ENCODE data around the gene CYTH3. TPM values are rescaled to one million over a fixed set of nuclear protein-coding genes. Genes with fewer than 3 reads are reported as not detected.
A peak's percentile ranks its signal among the peaks of the same experiment; 100 is the strongest.

CYTH3 gene
- total and polyA plus RNA-seq, 2 of the 13 experiments (the other 11 are each of a cell fraction or from before 2014, with no cell fraction given): 3.1 to 3.8 TPM

- H3K79me2 ChIP-seq (ENCODE audit: insufficient read depth, low read length): no peaks in the 10 kb centered on the region
- WGBS (ENCODE audit: low lambda C conversion rate): 53% methylated on average over 6 of the region's 6 CpGs
- ChIA-PET POLR2A (interaction anchor here (0.5 kb wide), 1 partner anchor 577 kb away, joined by 3 read pairs; no protein-coding TSS in a partner anchor), CTCF (ENCODE audit: low intra/inter-chr PET ratio, low total read pairs) (no interaction called here)
- H3K36me3 ChIP-seq (replicated peaks in 1 of 2; ENCODE audit: control insufficient read depth in 1 of 2, insufficient read depth in 2 of 2, low read length in 2 of 2): no peaks in the 10 kb centered on the region
- peaks cover 23% of the 10 kb centered on the region for H3K4me1 ChIP-seq (ENCODE audit: insufficient read depth, low read length)
- no peak overlapping the region for H3K9ac ChIP-seq (ENCODE audit: insufficient read depth, low read depth, low read length)
- no peaks in the 10 kb centered on the region for H3K9me3 ChIP-seq (ENCODE audit: low read length)
- ATAC-seq (no peak), DNase-seq (ENCODE audit: low spot score) (no peak), FAIRE-seq (no peak)
- no peak overlapping the region for H2AFZ ChIP-seq (ENCODE audit: low read length)
- no peak overlapping the region for H3K4me3 ChIP-seq (replicated peaks in 1 of 3; ENCODE audit: insufficient read depth in 1 of 3, low read depth in 2 of 3, low read length in 3 of 3)
- in situ Hi-C loops (cut with HindIII; ENCODE audit: extremely low pct_ligation_motif_present, low pct_unique_long_range_greater_than_20kb) (no loop called here), intact Hi-C loops (cut with micrococcal nuclease; ENCODE audit: unreplicated experiment) (loop anchor here (5.0 kb wide), 1 partner anchor 44 kb away; the partner anchor contains the start of gene CYTH3)
- no peaks in the 10 kb centered on the region for H4K20me1 ChIP-seq (ENCODE audit: insufficient read depth, low read length)
- no peaks in the 10 kb centered on the region for H3K27me3 ChIP-seq (ENCODE audit: control insufficient read depth in 1 of 2, insufficient read depth in 2 of 2, low read length in 2 of 2)
- H3K27ac ChIP-seq (ENCODE audit: extremely low read length, insufficient read depth, low read length): no peak overlapping the region
- BruUV-seq (replicated peaks): no TSS peak
- TF ChIP-seq MXD1 (CRISPR knock-in tag; IDR thresholded peaks at IDR 0.05): no peak
- H3K4me2 ChIP-seq (ENCODE audit: low read depth, low read length): no peak overlapping the region
These were observed 43.8 kb upstream of the CYTH3 start for GRCh38 chr7:6316226-6316625.

GRCh38 chr7:6315746-6316145 lies 43.3 kb upstream of the CYTH3 start:
- CTCF ChIA-PET (ENCODE audit: low intra/inter-chr PET ratio, low total read pairs): no interaction called here
- Histone ChIP-seq H3K9ac (ENCODE audit: insufficient read depth, low read depth, low read length) (no peak overlapping the region), H3K4me1 (ENCODE audit: insufficient read depth, low read length) (peaks cover 23% of the 10 kb centered on the region), H3K9me3 (ENCODE audit: low read length) (no peaks in the 10 kb centered on the region), H3K27me3 (ENCODE audit: control insufficient read depth in 1 of 2, insufficient read depth in 2 of 2, low read length in 2 of 2) (no peaks in the 10 kb centered on the region), H3K27ac (ENCODE audit: extremely low read length, insufficient read depth, low read length) (no peak overlapping the region), H4K20me1 (ENCODE audit: insufficient read depth, low read length) (no peaks in the 10 kb centered on the region), H3K4me2 (ENCODE audit: low read depth, low read length) (no peak overlapping the region), H3K36me3 (replicated peaks in 1 of 2; ENCODE audit: control insufficient read depth in 1 of 2, insufficient read depth in 2 of 2, low read length in 2 of 2) (no peaks in the 10 kb centered on the region), H3K4me3 (replicated peaks in 1 of 3; ENCODE audit: insufficient read depth in 1 of 3, low read depth in 2 of 3, low read length in 3 of 3) (no peak overlapping the region), H2AFZ (ENCODE audit: low read length) (no peak overlapping the region), H3K79me2 (ENCODE audit: insufficient read depth, low read length) (no peaks in the 10 kb centered on the region)
- no peak for FAIRE-seq
- intact Hi-C loops (cut with micrococcal nuclease; ENCODE audit: unreplicated experiment): loop anchor here (5.0 kb wide), 1 partner anchor 43 kb away; the partner anchor contains the start of gene CYTH3
- in situ Hi-C loops (cut with HindIII; ENCODE audit: extremely low pct_ligation_motif_present, low pct_unique_long_range_greater_than_20kb): no loop called here
- no TSS peak for BruUV-seq (replicated peaks)
- 53% methylated on average over 8 of the region's 8 CpGs for WGBS (ENCODE audit: low lambda C conversion rate)
- POLR2A ChIA-PET: interaction anchor here (0.5 kb wide), 1 partner anchor 576 kb away, joined by 3 read pairs; no protein-coding TSS in a partner anchor
- no peak for TF ChIP-seq ZBTB33 (CRISPR knock-in tag; IDR thresholded peaks at IDR 0.05)
- no peak for TF ChIP-seq ZNF256 (CRISPR knock-in tag; conservative IDR thresholded peaks at IDR 0.05)
- no peak for TF ChIP-seq UBTF (CRISPR knock-in tag; IDR thresholded peaks at IDR 0.05)
- no peak for TF ChIP-seq ZNF33A (CRISPR knock-in tag; IDR thresholded peaks at IDR 0.05; ENCODE audit: borderline replicate concordance)
- TF ChIP-seq EHMT2 (IDR thresholded peaks at IDR 0.05; ENCODE audit: borderline replicate concordance, low read depth, low read length): no peak
- TF ChIP-seq MAFF (IDR thresholded peaks at IDR 0.05; ENCODE audit: low read depth, low read length): peak; percentile 33; the same call in 1 of the 2 replicates
- no peak for TF ChIP-seq LCORL (IDR thresholded peaks at IDR 0.05)
- no peak for TF ChIP-seq LCORL (CRISPR knock-in tag; IDR thresholded peaks at IDR 0.05)
- no peak for TF ChIP-seq ZNF883 (CRISPR knock-in tag; IDR thresholded peaks at IDR 0.05; ENCODE audit: not compliant biosample characterization)
- TF ChIP-seq ZNF770 (CRISPR knock-in tag; IDR thresholded peaks at IDR 0.05): peak; percentile 9; the same call in 1 of the 2 replicates
- no peak for TF ChIP-seq ZNF207 (IDR thresholded peaks at IDR 0.05; ENCODE audit: borderline replicate concordance)
- no peak for DNase-seq (ENCODE audit: low spot score)
- no peak for ATAC-seq
